ENCODE measurements around the gene SRP9. TPM values are rescaled to one million over a fixed set of nuclear protein-coding genes. Genes with fewer than 3 reads are reported as not detected.

SRP9 gene
- total and polyA plus RNA-seq, 10 of the 15 experiments (the other 5 are each of a cell fraction or from before 2014, with no cell fraction given): 248 to 1,200 (median 514) TPM

DNA sequence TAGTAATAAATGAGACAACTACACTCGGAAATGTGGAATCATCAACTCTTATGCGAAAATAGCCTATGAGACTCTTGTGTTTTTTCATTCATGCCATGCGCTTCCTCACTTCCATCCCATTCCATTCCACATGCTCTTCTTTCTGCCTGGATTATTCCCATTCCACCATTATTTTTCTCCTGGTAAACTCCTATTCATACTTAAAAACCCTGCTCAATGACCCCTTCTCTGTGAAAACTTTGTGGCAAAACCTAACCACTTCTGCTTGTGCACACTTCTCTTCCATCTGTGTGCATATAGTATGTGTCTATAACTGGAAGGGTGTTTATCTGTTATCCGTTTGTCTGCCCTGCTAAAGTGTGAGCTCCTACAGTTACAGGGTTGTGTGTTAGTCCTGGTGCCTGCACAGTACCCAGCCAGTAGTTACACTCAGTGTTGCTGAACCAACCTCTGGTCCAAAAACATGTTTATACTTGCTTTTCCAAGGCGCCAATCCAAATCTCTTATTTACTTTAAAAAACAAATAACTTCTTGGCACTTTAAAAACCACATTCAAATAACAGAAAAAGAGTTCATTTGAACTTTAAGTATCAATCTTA lies 43.0 kb downstream of the SRP9 start (continued):
- no peak for TF ChIP-seq ATF2 (IDR thresholded peaks at IDR 0.05; ENCODE audit: low read length)
- no peak for TF ChIP-seq ZBED1 (IDR thresholded peaks at IDR 0.05; ENCODE audit: borderline replicate concordance)
- TF ChIP-seq ZNF217 (IDR thresholded peaks at IDR 0.05): no peak
- TF ChIP-seq, protein P1, sequence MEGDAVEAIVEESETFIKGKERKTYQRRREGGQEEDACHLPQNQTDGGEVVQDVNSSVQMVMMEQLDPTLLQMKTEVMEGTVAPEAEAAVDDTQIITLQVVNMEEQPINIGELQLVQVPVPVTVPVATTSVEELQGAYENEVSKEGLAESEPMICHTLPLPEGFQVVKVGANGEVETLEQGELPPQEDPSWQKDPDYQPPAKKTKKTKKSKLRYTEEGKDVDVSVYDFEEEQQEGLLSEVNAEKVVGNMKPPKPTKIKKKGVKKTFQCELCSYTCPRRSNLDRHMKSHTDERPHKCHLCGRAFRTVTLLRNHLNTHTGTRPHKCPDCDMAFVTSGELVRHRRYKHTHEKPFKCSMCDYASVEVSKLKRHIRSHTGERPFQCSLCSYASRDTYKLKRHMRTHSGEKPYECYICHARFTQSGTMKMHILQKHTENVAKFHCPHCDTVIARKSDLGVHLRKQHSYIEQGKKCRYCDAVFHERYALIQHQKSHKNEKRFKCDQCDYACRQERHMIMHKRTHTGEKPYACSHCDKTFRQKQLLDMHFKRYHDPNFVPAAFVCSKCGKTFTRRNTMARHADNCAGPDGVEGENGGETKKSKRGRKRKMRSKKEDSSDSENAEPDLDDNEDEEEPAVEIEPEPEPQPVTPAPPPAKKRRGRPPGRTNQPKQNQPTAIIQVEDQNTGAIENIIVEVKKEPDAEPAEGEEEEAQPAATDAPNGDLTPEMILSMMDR (IDR thresholded peaks at IDR 0.05 in 2 of 3, conservative IDR thresholded peaks at IDR 0.05 in 1 of 3; ENCODE audit: control insufficient read depth in 2 of 3, extremely low read depth in 1 of 3, insufficient read depth in 1 of 3, low read depth in 3 of 3, low read length in 3 of 3): no peak
- no peak for TF ChIP-seq NFYB (IDR thresholded peaks at IDR 0.05; ENCODE audit: insufficient read depth, low read depth, low read length)
- TF ChIP-seq RFX5 (IDR thresholded peaks at IDR 0.05; ENCODE audit: low read depth, low read length): no peak
- no peak for TF ChIP-seq TCF3 (IDR thresholded peaks at IDR 0.05; ENCODE audit: borderline replicate concordance, insufficient read depth, low read depth, low read length)

DNA sequence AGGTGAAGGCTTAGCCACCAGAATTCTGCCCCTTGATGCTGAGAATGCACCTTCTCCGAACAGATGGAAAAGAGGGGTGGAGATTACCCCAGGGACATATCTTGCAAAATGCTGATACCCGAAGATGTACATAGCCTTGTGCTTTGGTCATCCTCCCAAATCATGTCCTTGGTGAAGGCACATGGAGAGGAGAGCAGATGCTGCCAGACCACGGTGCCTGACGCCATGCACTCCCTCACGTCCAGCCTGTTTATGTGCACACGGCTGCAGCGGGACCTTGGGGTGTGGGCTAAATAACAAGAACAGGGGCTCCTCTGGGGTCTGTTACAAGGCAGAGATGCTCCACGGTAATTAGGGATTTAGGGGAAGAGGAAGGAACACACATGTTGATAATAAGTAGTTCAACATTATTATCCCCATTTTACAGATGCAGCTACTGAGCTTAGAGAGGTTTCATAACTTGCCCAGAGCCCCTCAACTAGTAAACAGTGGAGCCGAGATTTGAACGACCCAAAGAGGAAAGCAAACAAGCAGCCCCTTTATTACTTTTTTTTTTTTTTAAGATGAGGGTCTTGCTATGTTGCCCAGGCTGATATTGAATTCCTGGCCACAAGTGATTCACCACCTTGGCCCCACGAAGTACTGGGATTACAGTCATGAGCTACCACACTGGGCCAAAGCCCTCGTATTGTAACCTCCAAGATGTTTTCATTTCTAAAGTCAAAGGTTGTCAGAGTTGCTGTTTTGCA lies 45.2 kb downstream of the SRP9 start:
- SMC1A ChIA-PET (ENCODE audit: uncharacterized antibody, unreplicated experiment): no interaction called here
- POLR2A ChIA-PET: interaction anchor here (0.6 to 0.8 kb wide), 3 partner anchors 242 to 1360 kb away, joined by 3 to 4 read pairs (median 3); no protein-coding TSS in a partner anchor
- no peaks in the 10 kb centered on the region for H3K27me3 ChIP-seq (replicated peaks in 1 of 2; ENCODE audit: control insufficient read depth in 2 of 2, insufficient read depth in 2 of 2, low read length in 1 of 2)
- in situ Hi-C loops (cut with MboI) (no loop called here), intact Hi-C loops (cut with micrococcal nuclease; ENCODE audit: unreplicated experiment) (no loop called here)
- RAD21 ChIA-PET (ENCODE audit: unreplicated experiment): no interaction called here
- no peaks in the 10 kb centered on the region for H3K36me3 ChIP-seq (ENCODE audit: control insufficient read depth in 2 of 2, insufficient read depth in 2 of 2, low read length in 1 of 2)
- 26% methylated on average over 12 of the region's 12 CpGs for WGBS (ENCODE audit: insufficient coverage, insufficient replicate concordance, low lambda C conversion rate, missing lambda C conversion rate)
- no TSS peak for BruUV-seq (replicated peaks)
- CTCF ChIA-PET: no interaction called here
- H3K9me3 ChIP-seq (replicated peaks; ENCODE audit: control insufficient read depth, insufficient read depth, low read length): no peaks in the 10 kb centered on the region
- H3K9ac ChIP-seq (ENCODE audit: control insufficient read depth, insufficient read depth, low read length): no peak overlapping the region
- H3K4me1 ChIP-seq (ENCODE audit: control insufficient read depth, insufficient read depth, low read length): no peaks in the 10 kb centered on the region
- no peak for FAIRE-seq
- no peak overlapping the region for H3K4me3 ChIP-seq
- TF ChIP-seq SUPT20H (IDR thresholded peaks at IDR 0.05; ENCODE audit: borderline replicate concordance, control insufficient read depth, low read depth, low read length) (no peak), SMAD1 (IDR thresholded peaks at IDR 0.05; ENCODE audit: low read depth, partially characterized antibody) (no peak), SREBF1 (IDR thresholded peaks at IDR 0.05; ENCODE audit: low read length) (no peak)
- H3K4me2 ChIP-seq (ENCODE audit: control insufficient read depth, insufficient read depth): no peak overlapping the region
- H4K20me1 ChIP-seq (ENCODE audit: control insufficient read depth, insufficient read depth): no peaks in the 10 kb centered on the region
- DNase-seq (ENCODE audit: low read depth, low spot score): no peak
- H3K79me2 ChIP-seq (ENCODE audit: control insufficient read depth, insufficient read depth, low read length): no peaks in the 10 kb centered on the region
- no peak overlapping the region for H3K27ac ChIP-seq (ENCODE audit: control insufficient read depth, insufficient read depth)
- no peak overlapping the region for H2AFZ ChIP-seq (ENCODE audit: control insufficient read depth, low read depth, low read length)
- no peak for ATAC-seq
